Measurements from ENCODE around the gene COPE.
A peak's percentile ranks its signal among the peaks of the same experiment; 100 is the strongest.

Gene COPE

GRCh38 chr19:18940769-18941627 lies 21.8 kb upstream of the COPE start, which contains the start of gene HOMER3:
HOMER3 (minus strand) TSS chr19:18941217; CDS start chr19:18938982, 2,235 bp downstream.
- ChIA-PET CTCF (no interaction called here), POLR2A (interaction anchor here (0.5 kb wide), 1 partner anchor 31 kb away, joined by 4 read pairs; no protein-coding TSS in a partner anchor)
- DNase-seq (ENCODE audit: extremely low spot score), result peak; percentile 90
- peak; percentile 44 for TF ChIP-seq CTCF (IDR thresholded peaks at IDR 0.05; ENCODE audit: control extremely low read depth, extremely low read depth, low read depth, missing control alignments)

DNA sequence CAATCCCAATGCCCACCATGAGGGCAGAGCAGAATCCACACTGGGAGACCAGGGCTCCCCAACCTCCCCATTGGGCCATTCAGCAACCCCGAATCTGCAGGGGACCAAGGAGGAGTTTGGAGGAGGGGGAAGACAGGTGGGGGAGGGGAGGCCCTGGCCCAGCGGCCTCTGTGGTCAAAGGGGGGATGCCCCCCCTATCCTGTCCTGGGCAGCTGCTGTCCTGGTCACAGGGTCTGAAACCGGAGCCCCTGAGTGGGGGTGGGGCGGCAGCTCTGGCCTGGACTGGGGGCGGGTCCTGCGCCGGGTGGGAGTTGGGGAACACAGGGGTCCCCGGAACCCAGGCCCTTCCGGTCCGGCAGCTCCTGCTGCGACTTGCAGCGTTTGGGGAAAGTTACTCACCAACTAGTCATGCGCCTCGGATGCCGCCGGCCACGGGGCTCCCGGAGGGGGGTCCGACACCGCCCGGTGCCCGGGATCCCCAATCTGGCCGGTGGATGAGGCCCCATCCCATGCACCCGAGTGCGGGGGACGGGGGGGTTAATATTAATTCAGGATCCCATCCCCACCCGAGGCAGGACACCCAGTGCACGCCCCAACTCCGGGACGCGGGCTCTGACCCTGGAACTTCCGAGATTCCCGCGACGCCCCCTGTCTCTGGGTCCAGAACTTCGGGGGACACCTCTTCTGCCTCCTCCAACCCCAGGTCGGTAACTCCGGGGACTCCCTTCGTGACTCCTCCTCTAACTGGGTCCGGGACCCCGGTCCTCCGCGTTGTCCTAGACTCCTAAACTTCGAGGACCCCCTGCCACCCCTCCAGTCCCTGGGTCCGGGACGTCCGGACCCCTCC lies 21.0 kb upstream of the COPE start:
- ChIA-PET CTCF (interaction anchor here (0.7 kb wide), 1 partner anchor 18 kb away, joined by 3 read pairs; no protein-coding TSS in a partner anchor), POLR2A (interaction anchor here (0.5 kb wide), 1 partner anchor 32 kb away, joined by 4 read pairs; no protein-coding TSS in a partner anchor)
- TF ChIP-seq CTCF (IDR thresholded peaks at IDR 0.05; ENCODE audit: control extremely low read depth, extremely low read depth, low read depth, missing control alignments), result no peak
- DNase-seq (ENCODE audit: extremely low spot score), result no peak

DNA sequence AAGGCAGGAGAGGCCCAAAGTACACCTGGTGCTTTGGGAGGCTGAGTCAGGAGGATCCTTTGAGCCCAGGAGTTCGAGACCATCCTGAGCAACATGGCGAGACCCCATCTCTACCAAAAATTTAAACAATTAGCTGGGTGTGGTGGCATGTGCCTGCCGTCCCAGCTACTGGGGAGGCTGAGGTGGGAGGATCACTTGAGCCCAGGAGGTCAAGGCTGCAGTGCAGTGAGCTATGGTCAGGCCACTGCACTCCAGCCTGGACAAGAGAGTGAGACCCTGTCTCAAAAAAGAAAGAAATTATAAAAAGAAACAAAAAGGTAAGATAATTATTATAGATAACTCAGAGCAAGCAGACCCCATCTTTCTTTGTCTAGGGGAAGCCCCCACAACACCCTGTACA lies 20.0 kb upstream of the COPE start:
- no peak for DNase-seq (ENCODE audit: extremely low spot score)
- CTCF ChIA-PET, result no interaction called here
- POLR2A ChIA-PET, result no interaction called here
- no peak for TF ChIP-seq CTCF (IDR thresholded peaks at IDR 0.05; ENCODE audit: control extremely low read depth, extremely low read depth, low read depth, missing control alignments)

- CTCF ChIA-PET, result no interaction called here
- no peak for DNase-seq (ENCODE audit: extremely low spot score)
- POLR2A ChIA-PET, result no interaction called here
- TF ChIP-seq CTCF (IDR thresholded peaks at IDR 0.05; ENCODE audit: control extremely low read depth, extremely low read depth, low read depth, missing control alignments), result no peak
Measured at GRCh38 chr19:18933297-18933696, 14.1 kb upstream of the COPE start.

GRCh38 chr19:18932216-18932841 lies 13.1 kb upstream of the COPE start:
- TF ChIP-seq CTCF (IDR thresholded peaks at IDR 0.05; ENCODE audit: control extremely low read depth, extremely low read depth, low read depth, missing control alignments), result no peak
- peak; percentile 83 for DNase-seq (ENCODE audit: extremely low spot score)
- ChIA-PET POLR2A (interaction anchor here (1.0 kb wide), 1 partner anchor 13 kb away, joined by 7 read pairs; the partner anchor contains the start of genes COPE and DDX49), CTCF (no interaction called here)

Data from GM10248 (cell line).